ENCODE data around the gene CAV1.

DNA sequence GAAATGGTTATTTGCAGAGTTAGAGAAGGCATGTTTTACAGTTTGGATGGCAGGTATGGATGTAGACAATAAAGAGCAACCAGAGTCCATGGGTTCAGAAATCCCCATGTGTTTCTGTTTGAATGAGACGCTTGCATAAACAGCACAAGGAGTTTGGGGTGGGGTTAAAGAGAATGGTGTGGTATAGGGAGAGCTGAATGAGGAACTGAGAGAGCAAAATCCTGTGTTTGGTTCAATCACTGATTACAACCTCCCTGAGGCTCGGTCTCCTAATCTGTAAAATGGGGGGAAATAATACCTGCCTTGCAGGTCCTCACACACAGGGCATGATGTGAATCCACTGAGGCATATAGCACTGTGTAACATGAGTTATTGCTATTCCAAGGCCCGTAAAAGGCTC lies 23.7 kb downstream of the CAV1 start:
- TF ChIP-seq, protein P1, sequence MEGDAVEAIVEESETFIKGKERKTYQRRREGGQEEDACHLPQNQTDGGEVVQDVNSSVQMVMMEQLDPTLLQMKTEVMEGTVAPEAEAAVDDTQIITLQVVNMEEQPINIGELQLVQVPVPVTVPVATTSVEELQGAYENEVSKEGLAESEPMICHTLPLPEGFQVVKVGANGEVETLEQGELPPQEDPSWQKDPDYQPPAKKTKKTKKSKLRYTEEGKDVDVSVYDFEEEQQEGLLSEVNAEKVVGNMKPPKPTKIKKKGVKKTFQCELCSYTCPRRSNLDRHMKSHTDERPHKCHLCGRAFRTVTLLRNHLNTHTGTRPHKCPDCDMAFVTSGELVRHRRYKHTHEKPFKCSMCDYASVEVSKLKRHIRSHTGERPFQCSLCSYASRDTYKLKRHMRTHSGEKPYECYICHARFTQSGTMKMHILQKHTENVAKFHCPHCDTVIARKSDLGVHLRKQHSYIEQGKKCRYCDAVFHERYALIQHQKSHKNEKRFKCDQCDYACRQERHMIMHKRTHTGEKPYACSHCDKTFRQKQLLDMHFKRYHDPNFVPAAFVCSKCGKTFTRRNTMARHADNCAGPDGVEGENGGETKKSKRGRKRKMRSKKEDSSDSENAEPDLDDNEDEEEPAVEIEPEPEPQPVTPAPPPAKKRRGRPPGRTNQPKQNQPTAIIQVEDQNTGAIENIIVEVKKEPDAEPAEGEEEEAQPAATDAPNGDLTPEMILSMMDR (IDR thresholded peaks at IDR 0.05): no peak
- TF ChIP-seq POLR2A (IDR thresholded peaks at IDR 0.05) (no peak), EP300 (IDR thresholded peaks at IDR 0.05) (no peak)
